H9 (cell line): Measurements from ENCODE around the gene METTL9. TPM values are rescaled to one million over a fixed set of nuclear protein-coding genes. Genes with fewer than 3 reads are reported as not detected.

ENCODE experiments used
- DNase-seq: peaks from one replicate; pipeline ENCODE4 v3.0.0-alpha.2; 2017
- H2AFZ ChIP-seq: one replicate; pipeline ENCODE4 v1.6.1; 2013; ENCODE audit warnings: mild to moderate bottlenecking, low read length, control low read depth, moderate library complexity
- H2AK5ac ChIP-seq: 2 replicates; pipeline ENCODE4 v1.6.1; 2013; ENCODE audit warnings: low read length, control low read depth, mixed read lengths; ENCODE audit not compliant: insufficient read length
- H2BK120ac ChIP-seq: one replicate; pipeline ENCODE4 v1.6.1; 2013; ENCODE audit warnings: low read depth, mild to moderate bottlenecking, low read length, control low read depth, inconsistent platforms; ENCODE audit not compliant: poor library complexity, severe bottlenecking
- H2BK12ac ChIP-seq: 2 replicates; pipeline ENCODE4 v1.6.1; 2013; ENCODE audit warnings: low read length, control low read depth, mixed read lengths, low read depth; ENCODE audit not compliant: insufficient read length
- H2BK15ac ChIP-seq: 2 replicates; pipeline ENCODE4 v1.6.1; 2013; ENCODE audit warnings: low read depth, low read length, control low read depth
- H2BK20ac ChIP-seq: one replicate; pipeline ENCODE4 v1.6.1; 2013; ENCODE audit warnings: low read depth, mild to moderate bottlenecking, low read length, control low read depth, inconsistent platforms; ENCODE audit not compliant: poor library complexity, severe bottlenecking
- H2BK5ac ChIP-seq: 2 replicates; pipeline ENCODE4 v1.6.1; 2013; ENCODE audit warnings: low read length, control low read depth, mixed read lengths; ENCODE audit not compliant: insufficient read length
- H3K14ac ChIP-seq: 2 replicates; pipeline ENCODE4 v1.6.1; 2013; ENCODE audit warnings: low read length, control low read depth; ENCODE audit not compliant: insufficient read depth
- H3K18ac ChIP-seq: 2 replicates; pipeline ENCODE4 v1.6.1; 2013; ENCODE audit warnings: low read depth, mild to moderate bottlenecking, mixed read lengths, low read length, control low read depth; ENCODE audit not compliant: insufficient read length
- H3K23ac ChIP-seq: 2 replicates; pipeline ENCODE4 v1.6.1; 2013; ENCODE audit warnings: low read length, control low read depth, mixed read lengths, low read depth; ENCODE audit not compliant: insufficient read length
- H3K23me2 ChIP-seq: 2 replicates; pipeline ENCODE4 v1.6.1; 2013; ENCODE audit warnings: low read depth, mild to moderate bottlenecking, mixed read lengths, low read length, control low read depth; ENCODE audit not compliant: insufficient read length, poor library complexity, severe bottlenecking
- H3K27ac ChIP-seq: 2 replicates; pipeline ENCODE4 v1.5.1; 2013; ENCODE audit warnings: low read length, control low read depth, mixed read lengths, low read depth; ENCODE audit not compliant: insufficient read length
- H3K27me3 ChIP-seq: 2 replicates; pipeline ENCODE4 v1.6.1; 2013; ENCODE audit warnings: low read length, control low read depth, inconsistent platforms; ENCODE audit not compliant: insufficient read depth
- H3K4ac ChIP-seq: 2 replicates; pipeline ENCODE4 v1.6.1; 2013; ENCODE audit warnings: low read depth, mild to moderate bottlenecking, control low read depth, inconsistent platforms, low read length, moderate library complexity
- H3K4me1 ChIP-seq: 2 replicates; pipeline ENCODE4 v1.6.1; 2013; ENCODE audit warnings: low read length, control low read depth, inconsistent platforms; ENCODE audit not compliant: insufficient read depth
- H3K4me2 ChIP-seq: 2 replicates; pipeline ENCODE4 v1.6.1; 2013; ENCODE audit warnings: low read length, control low read depth, mixed read lengths; ENCODE audit not compliant: insufficient read length, insufficient read depth
- H3K56ac ChIP-seq: 2 replicates; pipeline ENCODE4 v1.6.1; 2013; ENCODE audit warnings: low read depth, mild to moderate bottlenecking, mixed read lengths, low read length, control low read depth; ENCODE audit not compliant: insufficient read length
- H3K79me1 ChIP-seq: 2 replicates; pipeline ENCODE4 v1.6.1; 2013; ENCODE audit warnings: low read depth, mild to moderate bottlenecking, moderate library complexity, low read length, control low read depth, inconsistent platforms; ENCODE audit not compliant: insufficient read depth, poor library complexity, severe bottlenecking
- H3K79me2 ChIP-seq: 2 replicates; pipeline ENCODE4 v1.6.1; 2013; ENCODE audit warnings: low read length, control low read depth, inconsistent platforms; ENCODE audit not compliant: insufficient read depth
- H3K9ac ChIP-seq: 2 replicates; pipeline ENCODE4 v1.6.1; 2013; ENCODE audit warnings: low read length, control low read depth, mixed read lengths; ENCODE audit not compliant: insufficient read length; ENCODE audit errors: extremely low read depth
- H3K9me3 ChIP-seq: one replicate; pipeline ENCODE4 v1.6.1; 2013; ENCODE audit warnings: low read depth, low read length, inconsistent platforms; ENCODE audit not compliant: control insufficient read depth
- H3T11ph ChIP-seq: one replicate; pipeline ENCODE4 v1.6.1; 2013; ENCODE audit warnings: mild to moderate bottlenecking, low read length, control low read depth, inconsistent platforms
- H4K20me1 ChIP-seq: one replicate; pipeline ENCODE4 v1.6.1; 2013; ENCODE audit not compliant: control insufficient read depth, insufficient read length, insufficient read depth
- H4K5ac ChIP-seq: 2 replicates; pipeline ENCODE4 v1.6.1; 2013; ENCODE audit warnings: low read depth, mild to moderate bottlenecking, mixed read lengths, low read length, control low read depth; ENCODE audit not compliant: insufficient read length
- H4K8ac ChIP-seq: replicated peaks from 2 replicates; pipeline ENCODE4 v1.6.1; 2013; ENCODE audit warnings: low read length, control low read depth, mixed read lengths, low read depth; ENCODE audit not compliant: insufficient read length
- H4K91ac ChIP-seq: 2 replicates; pipeline ENCODE4 v1.6.1; 2013; ENCODE audit warnings: low read depth, mild to moderate bottlenecking, moderate library complexity, mixed read lengths, low read length, control low read depth; ENCODE audit not compliant: insufficient read length
- H3K27ac Mint-ChIP-seq, 3 experiments: 2 replicates in 2 of 3; 3 replicates in 1 of 3; pipeline ENCODE4 v1.8.0; 2020 to 2021; ENCODE audit warnings: mixed read lengths in 3 of 3, mild to moderate bottlenecking in 1 of 3, moderate library complexity in 1 of 3
- H3K27me3 Mint-ChIP-seq: 2 replicates; pipeline ENCODE4 v1.8.0; 2021; ENCODE audit warnings: low read depth, mild to moderate bottlenecking, moderate library complexity, mixed read lengths
- H3K36me3 Mint-ChIP-seq, 3 experiments: 2 replicates in 2 of 3; 3 replicates in 1 of 3; pipeline ENCODE4 v1.8.0; 2020 to 2021; ENCODE audit warnings: low read depth in 3 of 3, mixed read lengths in 3 of 3; ENCODE audit not compliant: insufficient read depth in 1 of 3
- H3K4me1 Mint-ChIP-seq, 2 experiments: 2 replicates each; pipeline ENCODE4 v1.8.0; 2020; ENCODE audit warnings: mixed read lengths in 2 of 2
- H3K4me3 Mint-ChIP-seq, 2 experiments: 2 replicates in 1 of 2; 3 replicates in 1 of 2; pipeline ENCODE4 v1.8.0; 2020 to 2021; ENCODE audit warnings: mild to moderate bottlenecking in 2 of 2, mixed read lengths in 2 of 2, moderate library complexity in 1 of 2
- H3K9me3 Mint-ChIP-seq, 2 experiments: 2 replicates in 1 of 2; 3 replicates in 1 of 2; pipeline ENCODE4 v1.8.0; 2020; ENCODE audit warnings: mild to moderate bottlenecking in 2 of 2, mixed read lengths in 2 of 2, moderate library complexity in 1 of 2
- WGBS: extraction: QIAGEN DNeasy Blood & Tissue Kit; methylation state at CpG from one replicate; pipeline ENCODE4 v1.1.7; 2013; ENCODE audit warnings: missing lambda C conversion rate, low lambda C conversion rate, mixed read lengths; ENCODE audit not compliant: insufficient read length; ENCODE audit errors: extremely low coverage; 5-methylcytosine and 5-hydroxymethylcytosine counted together
- total RNA-seq: library from RNA; stranded (reverse); gene quantifications from 2 replicates; pipeline ENCODE4 v1.2.1, GENCODE V29; 2021
- TF ChIP-seq, protein P1 (sequence below): fragments of 200-600 bp; sonication (generic); conservative IDR thresholded peaks from 3 replicates; pipeline ENCODE4 v1.8.0; 2021; ENCODE audit warnings: antibody characterized with exemption, mild to moderate bottlenecking

Gene METTL9
- total RNA-seq, 1 experiment from 2014 or later, result 108 TPM

DNA sequence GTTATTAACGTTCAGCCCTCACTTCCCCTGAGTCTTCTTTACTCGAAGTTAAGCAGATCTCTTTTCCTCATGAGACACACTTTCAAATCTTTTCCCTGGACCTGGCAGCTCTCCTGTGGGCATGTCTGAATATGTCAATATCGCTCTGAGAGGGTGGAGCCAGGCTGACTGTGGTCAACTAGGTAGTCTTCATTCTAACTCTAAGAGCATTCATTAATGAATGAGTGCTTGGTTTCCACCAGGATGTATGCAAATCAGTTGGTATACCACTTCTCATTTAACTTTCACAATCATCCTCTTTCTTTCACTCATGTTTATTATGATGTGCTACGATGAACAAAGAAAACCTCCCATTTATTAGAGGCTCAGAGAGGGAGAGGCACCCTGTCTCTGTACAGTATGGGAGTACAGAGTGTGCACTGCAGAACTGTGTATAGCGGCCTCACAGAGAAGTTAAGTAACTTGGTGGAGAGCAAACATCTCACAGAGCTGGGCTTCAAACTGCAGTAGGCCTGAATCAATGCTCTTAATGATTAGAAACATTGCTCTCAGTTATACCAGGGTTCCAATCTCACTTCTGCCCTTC, 104.3 kb downstream of the METTL9 start:
- no peak overlapping the region for H2BK12ac ChIP-seq
- H3K9me3 Mint-ChIP-seq, result no peaks in the 10 kb centered on the region; a peak in 2 of 5 replicates
- no peaks in the 10 kb centered on the region for H3K36me3 Mint-ChIP-seq
- H2BK20ac ChIP-seq, result no peak overlapping the region
- H2AK5ac ChIP-seq, result no peak overlapping the region
- no peaks in the 10 kb centered on the region for H3K27me3 ChIP-seq
- H3K4me1 Mint-ChIP-seq, result peaks cover 6 to 13% of the 10 kb centered on the region in 2 experiments
- H2AFZ ChIP-seq, result no peak overlapping the region
- TF ChIP-seq, protein P1, sequence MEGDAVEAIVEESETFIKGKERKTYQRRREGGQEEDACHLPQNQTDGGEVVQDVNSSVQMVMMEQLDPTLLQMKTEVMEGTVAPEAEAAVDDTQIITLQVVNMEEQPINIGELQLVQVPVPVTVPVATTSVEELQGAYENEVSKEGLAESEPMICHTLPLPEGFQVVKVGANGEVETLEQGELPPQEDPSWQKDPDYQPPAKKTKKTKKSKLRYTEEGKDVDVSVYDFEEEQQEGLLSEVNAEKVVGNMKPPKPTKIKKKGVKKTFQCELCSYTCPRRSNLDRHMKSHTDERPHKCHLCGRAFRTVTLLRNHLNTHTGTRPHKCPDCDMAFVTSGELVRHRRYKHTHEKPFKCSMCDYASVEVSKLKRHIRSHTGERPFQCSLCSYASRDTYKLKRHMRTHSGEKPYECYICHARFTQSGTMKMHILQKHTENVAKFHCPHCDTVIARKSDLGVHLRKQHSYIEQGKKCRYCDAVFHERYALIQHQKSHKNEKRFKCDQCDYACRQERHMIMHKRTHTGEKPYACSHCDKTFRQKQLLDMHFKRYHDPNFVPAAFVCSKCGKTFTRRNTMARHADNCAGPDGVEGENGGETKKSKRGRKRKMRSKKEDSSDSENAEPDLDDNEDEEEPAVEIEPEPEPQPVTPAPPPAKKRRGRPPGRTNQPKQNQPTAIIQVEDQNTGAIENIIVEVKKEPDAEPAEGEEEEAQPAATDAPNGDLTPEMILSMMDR, result no peak
- H3K27me3 Mint-ChIP-seq, result no peaks in the 10 kb centered on the region
- H3K18ac ChIP-seq, result no peak overlapping the region
- no peaks in the 10 kb centered on the region for H3K9me3 ChIP-seq
- WGBS, result no CpG with 5 or more reads among the region's 5 CpGs
- peaks cover 2% of the 10 kb centered on the region; the same call in 1 of the 2 replicates for H3K4me1 ChIP-seq
- no peak overlapping the region for H3K56ac ChIP-seq
- no peak overlapping the region for H3K27ac Mint-ChIP-seq
- DNase-seq, result no peak
- H3T11ph ChIP-seq, result no peak overlapping the region
- H3K9ac ChIP-seq, result no peak overlapping the region
- H2BK15ac ChIP-seq, result no peak overlapping the region
- no peak overlapping the region for H3K4me2 ChIP-seq
- H4K91ac ChIP-seq, result no peak overlapping the region
- H3K4ac ChIP-seq, result no peak overlapping the region
- no peaks in the 10 kb centered on the region for H3K23me2 ChIP-seq
- H4K20me1 ChIP-seq, result no peaks in the 10 kb centered on the region
- H3K79me2 ChIP-seq, result no peaks in the 10 kb centered on the region
- H3K79me1 ChIP-seq, result no peaks in the 10 kb centered on the region
- no peak overlapping the region for H4K8ac ChIP-seq
- no peak overlapping the region for H3K23ac ChIP-seq
- no peak overlapping the region for H3K14ac ChIP-seq
- H2BK120ac ChIP-seq, result no peak overlapping the region
- no peak overlapping the region for H2BK5ac ChIP-seq
- H4K5ac ChIP-seq, result no peak overlapping the region
- no peak overlapping the region for H3K4me3 Mint-ChIP-seq
- no peak overlapping the region for H3K27ac ChIP-seq
